Loucy (cell line): ENCODE results near the gene DNALI1.

Source experiments
- EZH2phosphoT487 ChIP-seq: fragments of 200-600 bp; IDR thresholded peaks from 2 replicates; pipeline ENCODE4 v1.6.1; 2018; ENCODE audit warnings: antibody characterized with exemption, mild to moderate bottlenecking, moderate library complexity, borderline replicate concordance
- TF ChIP-seq, protein P1 (sequence below): fragments of 200-600 bp; sonication (generic); conservative IDR thresholded peaks from 2 replicates; pipeline ENCODE4 v1.5.1; 2014; ENCODE audit warnings: mild to moderate bottlenecking, antibody characterized with exemption, low read length

DNA sequence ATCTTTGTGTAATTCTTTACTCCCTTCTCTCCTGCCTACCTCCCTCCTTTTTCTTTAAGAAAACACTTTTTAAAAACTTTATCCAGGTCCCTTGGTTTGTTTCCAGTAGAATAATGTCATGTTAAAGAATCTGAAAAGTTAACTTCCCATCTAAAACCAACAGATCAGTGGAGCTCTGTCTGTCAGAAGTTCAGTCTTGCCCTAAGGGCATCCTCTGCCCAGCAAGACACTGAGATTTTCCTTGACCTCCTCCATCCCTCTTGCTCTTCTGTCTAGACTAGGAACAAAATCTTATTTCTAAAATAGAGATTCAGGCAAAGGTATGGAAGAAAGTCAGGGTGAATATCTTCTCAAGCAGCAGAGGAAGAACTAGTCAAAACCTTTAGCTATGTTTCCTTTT, 44.7 kb downstream of the DNALI1 start:
- TF ChIP-seq, protein P1, sequence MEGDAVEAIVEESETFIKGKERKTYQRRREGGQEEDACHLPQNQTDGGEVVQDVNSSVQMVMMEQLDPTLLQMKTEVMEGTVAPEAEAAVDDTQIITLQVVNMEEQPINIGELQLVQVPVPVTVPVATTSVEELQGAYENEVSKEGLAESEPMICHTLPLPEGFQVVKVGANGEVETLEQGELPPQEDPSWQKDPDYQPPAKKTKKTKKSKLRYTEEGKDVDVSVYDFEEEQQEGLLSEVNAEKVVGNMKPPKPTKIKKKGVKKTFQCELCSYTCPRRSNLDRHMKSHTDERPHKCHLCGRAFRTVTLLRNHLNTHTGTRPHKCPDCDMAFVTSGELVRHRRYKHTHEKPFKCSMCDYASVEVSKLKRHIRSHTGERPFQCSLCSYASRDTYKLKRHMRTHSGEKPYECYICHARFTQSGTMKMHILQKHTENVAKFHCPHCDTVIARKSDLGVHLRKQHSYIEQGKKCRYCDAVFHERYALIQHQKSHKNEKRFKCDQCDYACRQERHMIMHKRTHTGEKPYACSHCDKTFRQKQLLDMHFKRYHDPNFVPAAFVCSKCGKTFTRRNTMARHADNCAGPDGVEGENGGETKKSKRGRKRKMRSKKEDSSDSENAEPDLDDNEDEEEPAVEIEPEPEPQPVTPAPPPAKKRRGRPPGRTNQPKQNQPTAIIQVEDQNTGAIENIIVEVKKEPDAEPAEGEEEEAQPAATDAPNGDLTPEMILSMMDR = no peak
- TF ChIP-seq EZH2phosphoT487 = no peak
